Activated CD8-positive, alpha-beta memory T cell treated with anti-CD3 and anti-CD28 coated beads for 48 hours (primary cell): Measurements from ENCODE around the gene CCDC87.
"Not testable (repeated sequence)": the region's sequence is repeated elsewhere in the genome, so short reads cannot be mapped to it uniquely, and the experiment has no call there.

ENCODE experiments used
- DNase-seq, 3 experiments: peaks; one replicate each; pipeline ENCODE4 v3.0.0-alpha.2; 2020; ENCODE audit warnings: low read depth in 2 of 3, low spot score in 2 of 3

CCDC87 gene

DNA sequence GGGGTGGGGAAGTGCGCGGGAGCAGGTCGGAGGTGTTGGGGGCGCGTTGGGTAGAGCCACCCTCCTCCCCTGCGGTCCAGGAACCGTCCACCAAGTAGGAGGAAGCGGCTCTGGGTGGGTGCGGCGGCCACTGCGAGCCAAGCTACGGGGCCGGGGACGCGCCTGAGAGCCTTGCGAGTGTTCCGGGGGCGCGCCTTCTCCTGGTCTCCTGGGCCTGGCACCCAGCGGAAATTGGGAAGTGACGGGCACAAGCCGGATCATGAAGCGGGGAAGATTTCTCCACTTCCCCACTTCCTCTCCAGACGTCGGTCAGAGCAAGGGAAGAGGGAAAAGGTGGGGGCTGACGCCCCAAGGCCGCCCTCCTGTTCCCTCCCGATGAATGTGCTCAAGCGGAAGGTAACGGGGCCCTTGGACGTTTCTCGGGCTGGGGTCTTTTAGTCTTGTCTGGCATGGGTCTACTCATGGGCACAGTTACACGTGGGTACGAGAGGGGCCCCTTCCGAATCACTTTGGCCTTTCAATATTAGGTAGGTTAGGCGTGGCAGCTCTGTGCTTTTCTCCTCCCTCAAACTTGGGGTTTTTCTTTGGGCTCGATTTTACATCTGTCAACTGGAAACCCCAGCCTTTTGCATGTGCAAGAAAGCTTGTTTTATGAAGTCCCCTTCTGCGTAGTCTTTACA is 24.4 kb upstream of the CCDC87 start:
- DNase-seq = no peak

DNA sequence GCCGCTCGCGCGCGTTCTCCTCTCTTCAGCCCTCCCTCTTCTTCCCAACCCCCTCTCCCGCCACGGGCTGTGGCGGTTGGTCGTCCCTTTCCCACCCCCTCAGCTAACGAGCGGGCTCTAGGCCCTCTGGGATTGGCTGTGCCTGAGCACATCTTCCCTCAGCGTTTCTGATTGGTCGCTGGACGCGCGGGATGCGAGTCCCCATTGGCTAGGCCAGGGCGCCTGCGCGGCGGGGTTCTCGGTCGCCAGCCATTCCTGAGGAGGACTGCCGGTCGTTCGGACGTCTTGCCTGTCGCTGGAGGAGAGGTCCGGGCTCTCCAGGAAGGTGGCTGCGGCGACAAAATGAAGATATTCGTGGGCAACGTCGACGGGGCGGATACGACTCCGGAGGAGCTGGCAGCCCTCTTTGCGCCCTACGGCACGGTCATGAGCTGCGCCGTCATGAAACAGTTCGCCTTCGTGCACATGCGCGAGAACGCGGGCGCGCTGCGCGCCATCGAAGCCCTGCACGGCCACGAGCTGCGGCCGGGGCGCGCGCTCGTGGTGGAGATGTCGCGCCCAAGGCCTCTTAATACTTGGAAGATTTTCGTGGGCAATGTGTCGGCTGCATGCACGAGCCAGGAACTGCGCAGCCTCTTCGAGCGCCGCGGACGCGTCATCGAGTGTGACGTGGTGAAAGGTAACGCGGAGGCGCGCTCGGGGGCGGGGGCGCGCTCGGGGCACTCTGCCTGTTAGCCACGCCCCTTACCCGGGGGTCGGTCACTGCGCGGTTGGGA is 23.7 kb upstream of the CCDC87 start, which contains the start of gene RBM14:
Gene RBM14 (plus strand): TSS at position 252 of the 776 bp plus-strand sequence. CDS start 91 bp downstream, at position 343.
- peak; percentile 89 to 97 (median 95) for DNase-seq

DNA sequence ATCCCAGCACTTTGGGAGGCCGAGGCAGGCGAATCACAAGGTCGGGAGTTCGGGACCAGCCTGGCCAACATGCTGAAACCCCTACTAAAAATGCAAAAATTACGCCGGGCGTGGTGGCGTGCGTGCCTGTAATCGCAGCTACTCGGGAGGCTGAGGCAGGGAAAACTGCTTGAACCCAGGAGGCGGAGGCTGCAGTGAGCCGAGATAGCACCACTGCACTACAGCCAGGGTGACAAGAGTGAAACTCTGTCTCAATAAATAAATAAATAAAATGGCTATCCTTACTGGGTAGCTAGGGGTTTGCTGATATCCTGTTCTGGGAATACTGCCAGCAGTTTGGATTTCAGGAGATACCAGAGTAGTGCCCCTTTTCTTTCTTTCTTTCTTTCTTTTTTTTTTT is 21.2 kb upstream of the CCDC87 start:
- no peak for DNase-seq

DNA sequence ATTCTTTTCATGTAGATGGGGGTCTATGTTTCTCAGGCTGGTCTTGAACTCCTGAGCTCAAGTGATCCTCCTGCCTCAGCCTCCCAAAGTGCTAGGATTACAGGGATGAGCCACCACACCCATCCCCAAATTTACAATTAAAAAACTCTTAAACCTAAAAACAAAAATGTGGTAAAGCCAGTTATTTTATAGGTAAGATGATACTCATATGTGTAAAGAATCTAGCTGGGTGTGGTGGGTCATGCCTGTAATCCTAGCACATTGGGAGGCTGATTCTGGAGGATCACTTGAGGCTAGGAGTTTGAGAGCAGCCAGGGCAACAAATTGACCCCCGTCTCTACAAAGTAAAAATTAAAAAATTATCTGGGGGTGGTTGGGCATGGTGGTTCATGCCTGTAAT is 19.6 kb upstream of the CCDC87 start:
- DNase-seq = no peak

DNA sequence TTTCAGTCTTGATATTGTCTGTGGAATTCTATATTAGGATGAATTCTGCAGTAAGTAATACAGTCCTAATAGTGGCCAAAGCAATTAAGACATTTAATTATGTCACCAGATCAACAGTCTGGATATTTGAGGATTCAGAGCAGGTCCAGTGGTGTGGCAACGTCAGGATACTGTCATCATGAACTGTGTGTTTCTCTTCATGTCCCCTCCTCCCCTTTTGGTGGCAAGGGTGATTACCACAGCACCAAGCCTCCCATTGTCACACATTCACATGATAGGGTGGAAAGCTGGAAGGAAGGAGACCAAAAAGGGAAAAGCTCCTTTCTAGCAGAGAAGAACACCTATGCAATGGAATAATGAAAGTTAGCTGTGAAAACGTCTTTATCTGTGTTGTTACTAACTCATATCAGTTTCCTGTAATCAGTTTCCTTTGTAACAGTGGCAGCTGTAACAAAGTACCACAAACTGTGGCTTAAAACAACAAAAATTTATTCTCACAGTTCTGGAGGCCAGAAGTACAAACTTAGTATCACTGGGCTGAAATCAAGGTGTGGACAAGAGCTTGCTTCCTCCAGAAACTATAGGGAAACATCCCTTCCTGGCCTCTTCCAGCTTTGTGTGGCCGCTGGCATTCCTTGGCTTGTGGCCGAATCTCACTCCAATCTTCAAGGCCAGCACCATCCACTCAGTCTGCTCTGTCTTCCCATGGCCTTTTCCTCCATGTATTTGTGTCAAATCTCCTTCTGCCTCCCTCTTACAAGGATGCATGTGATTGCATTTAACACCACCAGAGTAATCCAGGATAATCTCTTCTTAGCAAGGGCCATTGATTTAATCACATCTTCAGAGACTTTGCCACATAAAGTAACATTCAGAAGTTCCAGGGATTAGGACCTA is 17.1 kb upstream of the CCDC87 start:
- no peak for DNase-seq

DNA sequence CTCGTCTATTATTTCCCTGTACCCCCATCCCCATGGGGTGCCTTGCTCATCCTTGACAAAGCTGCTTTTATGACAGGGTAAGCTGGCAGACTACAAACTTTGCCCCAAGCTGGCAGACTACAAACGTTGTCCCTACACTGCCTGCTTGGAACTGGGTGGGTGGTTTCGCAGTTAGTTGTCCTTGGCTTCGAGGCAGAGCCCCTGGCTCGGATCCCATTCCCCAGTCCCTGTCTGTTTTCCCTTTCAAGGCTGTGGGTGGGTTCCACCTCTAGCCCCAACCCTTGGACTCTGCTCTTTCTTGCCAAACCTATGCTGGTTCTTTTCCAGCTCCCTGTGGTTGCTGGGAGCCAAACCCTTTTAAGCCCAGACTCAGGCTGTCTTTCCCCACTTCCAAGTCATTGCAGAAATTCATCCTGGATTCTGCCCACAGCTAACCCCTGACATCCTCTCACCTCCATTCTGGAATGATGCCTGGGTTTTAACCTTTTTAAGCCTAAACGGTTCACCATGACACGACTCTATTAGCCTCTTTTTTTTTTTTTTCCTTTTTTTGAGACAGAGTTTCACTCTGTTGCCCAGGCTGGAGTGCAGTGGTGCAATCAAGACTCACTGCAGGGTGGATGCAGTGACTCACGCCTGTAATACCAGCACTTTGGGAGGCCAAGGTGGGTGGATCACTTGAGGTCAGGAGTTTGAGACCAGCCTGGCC is 14.4 kb upstream of the CCDC87 start:
- DNase-seq = no peak

DNA sequence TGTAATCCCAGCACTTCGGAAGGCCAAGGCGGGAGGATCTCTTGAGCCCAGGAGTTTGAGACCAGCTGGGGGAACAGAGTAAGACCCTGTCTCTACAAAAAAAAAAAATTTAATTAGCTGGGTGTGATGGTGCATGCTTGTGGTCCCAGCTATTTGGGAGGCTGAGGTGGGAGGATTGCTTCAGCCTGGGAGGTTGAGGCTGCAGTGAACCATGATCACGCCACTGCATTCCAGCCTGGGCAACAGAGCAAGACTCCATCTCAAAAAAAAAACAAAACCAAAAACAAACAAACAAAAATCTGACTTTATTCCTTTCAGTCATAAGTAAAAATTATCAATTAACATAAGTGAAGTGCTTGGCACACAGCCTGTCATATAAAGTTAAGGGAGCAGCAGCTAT is 13.7 kb upstream of the CCDC87 start:
- DNase-seq = not testable (repeated sequence)

DNA sequence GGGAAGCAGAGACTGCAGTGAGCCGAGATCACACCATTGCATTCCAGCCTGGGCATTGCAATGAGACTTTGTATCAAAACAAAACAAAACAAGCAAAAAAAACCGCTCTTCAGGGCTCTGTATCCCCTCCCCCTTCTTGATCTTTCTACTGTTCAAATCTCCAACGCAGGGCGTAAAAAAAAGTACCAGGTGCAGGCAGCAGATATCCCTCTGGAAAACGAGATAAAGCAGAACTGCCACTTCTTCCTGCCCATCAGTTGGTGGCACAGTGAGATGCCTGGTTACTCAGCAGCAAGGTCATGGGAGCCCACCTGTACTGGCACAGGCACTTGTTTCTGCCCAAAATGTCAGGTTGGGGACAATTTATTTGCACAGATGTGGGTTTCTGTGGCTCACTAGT is 11.3 kb upstream of the CCDC87 start:
- no peak for DNase-seq

DNA sequence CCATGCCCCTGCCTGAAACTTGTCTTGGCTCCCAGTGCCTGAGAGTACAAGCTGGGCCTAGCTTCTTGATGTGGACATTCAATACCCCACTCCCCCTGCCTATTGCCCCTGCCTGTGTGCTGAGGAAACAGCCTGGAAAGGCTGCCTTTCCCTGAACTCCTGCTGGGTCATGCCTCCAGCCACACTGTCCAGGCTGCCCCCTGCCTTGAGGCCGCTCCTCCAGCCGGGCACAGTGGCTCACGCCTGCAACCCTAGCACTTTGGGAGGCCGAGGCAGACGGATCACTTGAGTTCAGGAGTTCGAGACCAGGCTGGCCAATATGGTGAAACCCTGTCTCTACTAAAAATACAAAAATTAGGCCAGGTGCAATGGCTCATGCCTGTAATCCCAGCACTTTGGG is 10.2 kb upstream of the CCDC87 start:
- DNase-seq = no peak

DNA sequence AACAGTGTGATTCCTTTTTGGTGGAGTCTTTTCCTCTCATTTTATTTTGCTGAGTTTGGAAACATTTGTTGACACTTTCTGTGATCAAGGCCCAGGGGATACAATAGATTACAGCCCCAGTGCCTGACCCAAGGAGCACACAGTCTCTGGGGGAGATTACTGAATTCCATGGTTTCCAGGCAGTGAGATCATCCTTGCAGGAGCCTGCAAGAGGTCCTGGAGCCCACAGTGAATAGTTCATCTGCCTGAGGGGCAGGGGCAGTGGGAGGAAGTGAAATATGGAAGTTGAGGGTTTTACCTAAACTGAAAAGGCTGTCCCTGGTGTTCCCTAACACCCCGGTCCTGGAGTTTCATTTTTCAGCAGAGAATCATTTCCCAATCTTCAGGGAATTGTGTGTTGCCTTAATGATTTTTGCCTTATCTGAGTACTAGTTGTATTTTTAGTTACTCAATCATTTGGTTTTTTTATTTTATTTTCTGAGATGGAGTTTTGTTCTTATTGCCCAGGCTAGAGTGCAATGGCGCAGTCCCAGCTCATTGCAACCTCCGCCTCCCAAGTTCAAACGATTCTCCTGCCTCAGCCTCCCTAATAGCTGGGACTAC is 7.9 kb upstream of the CCDC87 start:
- DNase-seq = no peak

DNA sequence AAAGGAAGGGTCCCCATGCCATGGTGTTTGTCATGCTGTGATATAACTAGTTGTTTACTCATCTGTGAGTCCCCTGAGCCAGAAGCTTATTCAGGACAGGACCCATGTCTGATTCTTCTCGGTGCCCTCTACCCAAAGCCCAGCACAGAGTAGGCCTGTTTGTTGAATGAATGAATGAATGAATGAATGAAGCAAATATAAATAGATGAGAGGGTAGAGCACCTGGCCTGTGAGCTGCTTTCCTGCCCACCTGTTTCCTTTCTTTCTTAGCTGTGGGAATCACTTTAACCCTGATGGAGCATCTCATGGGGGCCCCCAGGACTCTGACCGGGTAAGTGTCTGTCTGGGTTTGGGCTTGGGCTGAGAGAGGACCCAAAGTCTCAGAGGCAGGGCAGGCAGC is 7.4 kb upstream of the CCDC87 start:
- no peak for DNase-seq

DNA sequence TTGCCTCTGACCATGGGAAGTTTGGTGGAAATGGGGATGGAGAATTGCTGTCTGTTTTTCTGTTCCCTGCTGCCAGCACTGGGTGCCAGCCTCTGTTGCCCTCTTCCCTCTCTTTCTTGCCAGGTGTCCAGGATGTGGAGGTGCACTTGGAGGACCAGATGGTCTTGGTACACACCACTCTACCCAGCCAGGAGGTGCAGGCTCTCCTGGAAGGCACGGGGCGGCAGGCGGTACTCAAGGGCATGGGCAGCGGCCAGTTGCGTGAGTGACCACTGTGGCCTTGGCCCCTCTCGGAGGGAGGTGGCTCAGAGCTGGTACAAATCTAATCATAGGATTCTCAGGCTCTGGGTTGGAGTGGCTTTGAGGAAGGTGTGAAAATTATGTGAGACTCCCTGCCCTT is 6.1 kb upstream of the CCDC87 start:
- no peak for DNase-seq

DNA sequence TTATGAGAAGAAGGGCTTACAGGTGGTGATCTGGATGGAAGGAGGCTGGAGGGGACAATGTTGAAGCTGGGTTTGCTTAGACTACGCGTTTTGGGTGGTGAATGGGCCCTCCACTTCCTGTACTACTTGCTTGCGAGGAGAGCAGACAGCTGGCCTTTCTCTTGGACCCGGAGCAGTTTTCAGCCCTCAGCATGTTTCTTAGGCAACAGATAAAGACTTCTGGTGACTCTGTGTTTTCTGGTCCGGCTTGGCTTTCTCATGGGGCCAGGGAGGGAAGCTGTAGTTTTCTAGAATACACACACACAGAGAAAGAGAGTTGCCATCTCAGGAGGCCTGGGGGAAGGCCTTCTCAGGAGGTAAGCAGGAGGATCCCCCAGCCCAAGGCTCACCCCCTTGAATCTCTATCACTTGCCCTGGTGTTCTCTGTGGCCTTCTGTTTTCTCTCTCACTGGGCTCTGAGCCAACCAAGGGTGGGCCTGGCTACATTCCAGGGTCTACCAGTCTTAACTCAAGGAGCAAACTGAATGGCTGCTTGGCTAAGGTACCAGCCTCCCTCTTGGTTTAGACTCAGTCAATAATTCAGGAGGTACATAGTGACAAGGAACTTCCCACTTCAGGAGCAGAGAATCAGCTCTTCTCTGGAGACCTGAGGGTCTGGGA is 2.5 kb upstream of the CCDC87 start:
- DNase-seq = no peak

DNA sequence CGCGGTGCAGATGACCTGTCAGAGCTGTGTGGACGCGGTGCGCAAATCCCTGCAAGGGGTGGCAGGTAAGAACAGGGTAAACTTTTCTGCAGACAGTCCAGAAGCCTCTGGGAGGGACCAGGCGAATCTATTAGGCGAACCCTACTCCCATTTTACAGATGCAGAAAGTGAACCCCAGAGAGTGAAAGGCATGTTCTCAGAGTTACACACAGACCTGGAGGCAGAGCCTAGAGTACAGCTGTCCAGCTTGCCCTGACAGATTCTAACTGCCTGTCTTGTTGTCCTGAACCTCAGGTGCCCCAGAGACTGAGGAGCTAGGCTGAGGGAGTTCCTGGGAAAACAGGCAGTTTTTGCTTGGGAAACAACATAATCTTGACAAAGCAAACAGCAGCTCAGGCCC is 787 bp upstream of the CCDC87 start:
- DNase-seq = no peak

DNA sequence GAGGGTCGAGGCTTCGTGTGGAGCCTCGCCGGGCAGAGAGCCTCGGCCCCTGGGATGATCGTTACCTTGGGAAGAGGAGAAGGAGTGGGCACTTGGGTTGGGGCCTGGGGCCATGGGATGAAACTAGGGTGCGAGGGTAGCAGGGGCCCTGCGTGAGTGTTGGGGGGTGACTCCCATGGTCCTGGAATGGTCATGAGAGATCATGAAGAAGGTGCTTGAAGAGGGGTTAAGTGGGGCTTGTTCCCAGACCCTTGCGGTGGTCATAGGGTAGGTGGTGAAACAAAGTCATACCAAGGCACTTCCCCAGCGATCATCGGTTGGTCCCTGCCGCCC is 406 bp upstream of the CCDC87 start:
- no peak for DNase-seq

DNA sequence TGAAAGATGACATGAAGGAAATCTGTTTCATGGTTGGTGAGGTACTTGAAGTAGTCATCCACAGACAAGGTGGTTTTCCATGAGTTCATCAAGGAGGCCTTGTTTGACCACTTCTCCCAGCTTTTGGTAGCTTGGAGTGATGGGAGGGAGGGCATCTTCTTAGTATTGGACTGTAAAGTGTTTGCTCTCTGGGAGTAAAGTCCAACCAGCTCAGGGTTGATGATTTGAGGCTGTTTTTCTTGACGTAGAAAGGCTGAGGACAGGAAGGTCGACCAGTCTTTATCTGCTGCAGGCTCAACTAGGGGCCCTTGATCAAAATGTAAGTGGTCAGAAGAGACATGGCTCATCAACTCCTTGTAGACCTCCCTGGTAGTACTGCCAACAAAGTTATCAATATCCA is 1.7 kb downstream of the CCDC87 start:
- DNase-seq = no peak

DNA sequence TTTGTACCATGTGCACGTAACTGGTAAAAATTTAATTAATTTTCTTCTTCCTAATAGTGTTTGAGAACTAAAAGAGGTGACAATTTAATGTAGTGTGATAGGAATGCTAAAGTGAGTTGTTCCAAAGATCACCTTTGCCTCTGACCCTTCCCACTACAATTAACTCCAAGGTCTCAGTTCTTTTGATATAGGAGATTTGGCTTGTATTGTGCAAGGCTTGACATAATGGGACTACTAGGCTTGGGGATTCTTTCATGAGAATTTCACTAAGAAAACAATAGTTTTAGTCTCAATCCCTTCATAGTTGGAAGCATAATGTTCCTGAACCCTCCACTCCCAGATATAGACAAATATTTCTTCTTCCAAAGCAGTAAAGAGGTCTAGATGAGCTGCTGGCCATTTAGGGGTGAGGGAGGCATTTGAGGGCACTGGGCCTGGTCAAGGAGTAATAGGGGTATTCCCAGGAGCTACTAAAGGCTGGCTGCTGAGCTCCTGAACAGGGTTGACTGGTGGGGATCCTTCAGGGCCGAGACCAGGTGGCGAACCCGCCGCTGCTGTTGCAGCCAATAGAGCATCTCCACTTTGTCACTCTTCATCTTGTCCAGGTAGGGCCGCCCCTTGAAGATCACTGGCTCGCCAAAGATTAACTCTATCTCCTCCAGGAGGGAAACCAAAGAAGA is 2.7 kb downstream of the CCDC87 start:
- DNase-seq = no peak

DNA sequence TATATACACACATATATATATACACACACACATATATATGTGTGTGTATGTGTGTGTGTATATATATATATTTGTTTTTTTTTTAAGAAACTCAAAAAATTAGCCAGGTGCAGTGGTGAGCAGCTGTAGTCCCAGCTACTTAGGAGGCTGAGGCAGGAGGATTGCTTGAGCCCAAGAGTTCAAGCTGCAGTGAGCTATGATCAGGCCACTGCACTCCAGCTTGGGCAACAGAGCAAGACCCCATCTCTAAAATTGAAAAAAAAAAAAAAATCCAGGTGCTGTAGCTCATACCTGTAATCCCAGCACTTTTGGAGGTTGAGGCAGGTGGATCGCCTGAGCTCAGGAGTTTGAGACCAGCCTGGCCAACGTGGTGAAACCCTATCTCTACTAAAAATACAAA is 3.5 kb downstream of the CCDC87 start:
- DNase-seq = not testable (repeated sequence)

DNA sequence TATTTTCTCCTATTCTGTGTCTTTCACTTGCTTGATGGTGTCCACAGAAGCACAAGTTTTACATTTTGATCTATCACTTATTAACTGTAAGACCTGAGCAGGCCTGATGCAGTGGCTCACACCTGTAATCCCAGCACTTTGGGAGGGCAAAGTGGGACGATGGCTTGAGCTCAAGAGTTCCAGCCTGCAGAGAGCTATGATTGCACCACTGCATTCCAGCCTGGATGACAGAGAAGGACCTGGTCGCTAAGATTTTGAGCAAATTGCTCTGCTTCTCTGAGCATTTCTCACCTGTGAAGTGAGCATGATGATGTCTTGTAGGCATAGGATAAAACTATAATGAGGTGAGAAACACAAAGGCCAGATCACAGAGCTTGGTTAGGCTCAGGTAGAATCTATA is 6.7 kb downstream of the CCDC87 start:
- DNase-seq = no peak

DNA sequence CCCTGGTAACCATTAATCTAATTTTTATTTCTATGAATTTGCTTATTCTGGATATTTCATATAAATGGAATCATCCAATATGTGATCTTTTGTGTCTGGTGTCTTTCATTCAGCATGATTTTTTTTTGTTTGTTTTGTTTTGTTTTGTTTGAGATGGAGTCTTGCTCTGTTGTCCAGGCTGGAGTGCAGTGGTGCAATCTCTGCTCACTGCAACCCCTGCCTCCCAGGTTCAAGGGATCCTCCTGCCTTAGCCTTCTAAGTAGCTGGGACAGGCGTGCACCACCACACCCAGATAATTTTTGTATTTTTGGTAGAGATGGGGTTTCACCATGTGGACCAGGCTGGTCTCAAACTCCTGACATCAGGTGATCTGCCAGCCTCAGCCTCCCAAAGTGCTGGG is 7.4 kb downstream of the CCDC87 start:
- DNase-seq = not testable (repeated sequence)
